Loucy (cell line): ENCODE measurements around the gene CABLES1.

ENCODE experiments used
- EZH2phosphoT487 ChIP-seq: fragments of 200-600 bp; IDR thresholded peaks from 2 replicates; pipeline ENCODE4 v1.6.1; 2018; ENCODE audit warnings: antibody characterized with exemption, mild to moderate bottlenecking, moderate library complexity, borderline replicate concordance
- TF ChIP-seq, protein P1 (sequence below): fragments of 200-600 bp; sonication (generic); conservative IDR thresholded peaks from 2 replicates; pipeline ENCODE4 v1.5.1; 2014; ENCODE audit warnings: mild to moderate bottlenecking, antibody characterized with exemption, low read length

GRCh38 chr18:23244401-23244800 is 109.1 kb downstream of the CABLES1 start:
- TF ChIP-seq, protein P1, sequence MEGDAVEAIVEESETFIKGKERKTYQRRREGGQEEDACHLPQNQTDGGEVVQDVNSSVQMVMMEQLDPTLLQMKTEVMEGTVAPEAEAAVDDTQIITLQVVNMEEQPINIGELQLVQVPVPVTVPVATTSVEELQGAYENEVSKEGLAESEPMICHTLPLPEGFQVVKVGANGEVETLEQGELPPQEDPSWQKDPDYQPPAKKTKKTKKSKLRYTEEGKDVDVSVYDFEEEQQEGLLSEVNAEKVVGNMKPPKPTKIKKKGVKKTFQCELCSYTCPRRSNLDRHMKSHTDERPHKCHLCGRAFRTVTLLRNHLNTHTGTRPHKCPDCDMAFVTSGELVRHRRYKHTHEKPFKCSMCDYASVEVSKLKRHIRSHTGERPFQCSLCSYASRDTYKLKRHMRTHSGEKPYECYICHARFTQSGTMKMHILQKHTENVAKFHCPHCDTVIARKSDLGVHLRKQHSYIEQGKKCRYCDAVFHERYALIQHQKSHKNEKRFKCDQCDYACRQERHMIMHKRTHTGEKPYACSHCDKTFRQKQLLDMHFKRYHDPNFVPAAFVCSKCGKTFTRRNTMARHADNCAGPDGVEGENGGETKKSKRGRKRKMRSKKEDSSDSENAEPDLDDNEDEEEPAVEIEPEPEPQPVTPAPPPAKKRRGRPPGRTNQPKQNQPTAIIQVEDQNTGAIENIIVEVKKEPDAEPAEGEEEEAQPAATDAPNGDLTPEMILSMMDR: no peak
- TF ChIP-seq EZH2phosphoT487: no peak
